ENCODE measurements around the gene PLCXD3.
"Not testable (repeated sequence)": the region's sequence is repeated elsewhere in the genome, so short reads cannot be mapped to it uniquely, and the experiment has no call there.

PLCXD3 gene

GRCh38 chr5:41482715-41483114, 27.7 kb downstream of the PLCXD3 start:
- no peak for DNase-seq

GRCh38 chr5:41482173-41482572, 28.2 kb downstream of the PLCXD3 start:
- no peak for DNase-seq

DNA sequence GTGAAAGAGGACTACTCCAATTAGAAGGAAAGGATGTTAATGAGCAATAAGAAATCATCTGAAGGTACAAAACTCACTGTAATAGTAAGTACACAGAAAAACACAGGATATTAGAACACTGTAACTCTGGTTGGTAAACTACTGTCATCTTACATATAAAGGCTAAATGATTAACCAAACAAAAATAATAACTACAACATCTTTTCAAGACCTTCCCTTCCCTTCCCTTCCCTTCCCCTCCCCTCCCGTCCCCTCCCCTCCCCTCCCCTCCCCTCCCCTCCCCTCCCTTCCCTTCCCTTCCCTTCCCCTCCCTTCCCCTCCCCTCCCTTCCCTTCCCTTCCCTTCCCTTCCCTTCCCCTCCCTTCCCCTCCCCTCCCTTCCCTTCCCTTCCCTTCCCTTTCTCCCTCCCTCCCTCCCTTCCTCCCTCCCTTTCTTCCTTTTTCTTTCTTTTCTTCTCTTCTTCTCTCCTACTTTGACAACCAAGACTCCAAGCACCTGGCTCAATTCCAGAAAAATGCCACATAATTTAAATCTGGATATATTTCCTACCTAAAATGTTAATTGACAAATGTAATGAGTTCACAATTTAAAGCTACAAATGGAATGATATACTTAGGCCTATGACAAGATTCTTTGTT, 38.7 kb downstream of the PLCXD3 start:
- not testable (repeated sequence) for DNase-seq

- DNase-seq, result no peak
Observed at GRCh38 chr5:41465493-41466171, 44.8 kb downstream of the PLCXD3 start.

GRCh38 chr5:41459557-41459956, 50.8 kb downstream of the PLCXD3 start:
- no peak for DNase-seq

DNA sequence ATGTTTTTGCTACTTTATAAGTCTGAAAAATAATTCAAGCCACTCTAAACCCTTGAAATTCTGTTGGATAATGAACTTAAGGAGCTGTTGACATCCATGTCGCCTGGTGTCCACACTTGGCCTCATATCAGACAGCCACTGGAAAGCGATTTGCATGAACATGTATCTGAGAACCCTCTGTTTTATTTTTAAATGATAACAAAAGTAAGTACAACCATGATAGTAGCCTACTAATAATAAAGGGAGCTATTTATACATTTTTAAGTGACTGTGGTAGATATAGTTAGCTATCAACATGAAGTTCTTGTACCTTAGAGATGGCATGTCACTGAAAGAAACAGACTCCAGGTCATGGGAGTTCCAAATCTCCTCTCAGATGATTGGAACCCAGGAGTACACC, 53.3 kb downstream of the PLCXD3 start:
- no peak for DNase-seq

DNA sequence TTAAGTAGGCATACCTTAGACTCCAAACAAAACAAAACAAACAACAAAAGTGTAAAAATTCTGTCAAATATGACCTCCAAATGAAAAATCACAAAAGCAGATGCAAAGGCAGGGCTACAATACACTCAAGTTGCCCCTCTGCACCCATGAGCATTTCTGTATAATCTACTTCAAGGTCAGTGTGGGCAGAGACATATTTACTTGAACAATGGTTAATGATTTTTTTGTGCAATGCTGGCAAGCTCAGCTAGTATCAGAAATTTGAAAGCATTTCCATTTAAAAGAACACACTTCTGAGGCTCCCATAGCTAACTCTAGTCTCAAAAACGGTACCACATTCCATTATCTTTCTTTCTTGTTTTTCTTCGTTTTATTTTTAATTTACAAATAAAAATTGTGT, 57.9 kb downstream of the PLCXD3 start:
- no peak for DNase-seq

DNA sequence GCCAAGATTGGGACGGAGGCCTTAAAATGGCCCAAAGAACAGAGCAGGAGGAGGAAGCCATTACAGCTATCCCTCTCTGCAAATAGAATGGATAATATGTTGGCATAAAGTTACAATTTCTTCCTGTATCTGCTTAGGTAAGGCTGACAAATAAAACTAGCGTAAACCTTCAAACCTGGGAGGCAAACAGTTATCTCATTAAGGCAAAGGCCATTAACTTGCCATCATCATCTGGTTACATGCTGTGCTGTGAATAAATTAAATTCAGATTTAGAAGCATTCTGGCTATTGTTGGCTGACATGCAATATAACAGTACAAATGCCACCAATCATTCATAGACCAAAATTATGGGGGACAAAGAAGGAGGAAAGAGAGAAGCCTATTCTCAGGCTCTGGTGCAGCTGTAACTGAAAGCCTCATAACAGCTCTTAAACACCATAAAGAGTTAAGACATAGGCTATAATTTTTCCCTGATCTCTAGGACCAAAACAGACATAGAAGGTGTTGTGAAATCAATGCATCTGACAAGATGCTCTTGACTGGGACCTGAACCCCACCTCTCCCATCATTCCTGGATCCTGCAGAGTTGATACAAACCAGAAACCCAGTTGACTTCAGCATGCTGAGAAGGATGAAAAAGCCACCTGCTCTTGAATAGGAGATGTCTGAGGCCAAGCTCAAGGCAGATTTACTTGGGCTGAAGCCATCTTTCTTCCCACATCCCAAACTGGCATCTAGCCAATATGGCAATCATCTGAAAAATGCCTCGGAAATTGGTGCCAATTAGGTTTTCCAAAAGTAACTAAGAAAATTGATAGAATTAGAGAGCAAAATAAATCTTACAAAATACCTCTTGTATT, 62.5 kb downstream of the PLCXD3 start:
- DNase-seq, result no peak

- no peak for DNase-seq
Observed at GRCh38 chr5:41445937-41446563, 64.4 kb downstream of the PLCXD3 start.

DNA sequence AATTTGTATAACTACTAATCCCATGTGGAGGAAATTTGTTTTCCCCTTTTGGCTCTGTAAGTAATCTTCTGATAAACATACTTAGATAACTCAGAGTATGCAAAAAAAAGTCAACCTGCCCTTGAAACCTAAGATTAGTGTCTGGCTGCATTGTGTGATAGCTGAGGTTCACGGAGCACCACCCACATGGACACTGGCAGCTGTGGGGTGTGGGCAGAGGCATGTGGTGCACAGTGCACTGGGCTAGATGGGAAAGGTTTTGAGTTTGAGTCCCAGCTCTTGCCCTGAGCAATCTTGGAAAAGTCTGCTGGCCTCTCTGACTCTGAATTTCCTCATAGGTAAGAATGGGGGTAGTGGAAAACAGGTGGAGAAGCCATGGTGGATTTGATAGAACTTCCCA, 75.1 kb downstream of the PLCXD3 start:
- no peak for DNase-seq

DNA sequence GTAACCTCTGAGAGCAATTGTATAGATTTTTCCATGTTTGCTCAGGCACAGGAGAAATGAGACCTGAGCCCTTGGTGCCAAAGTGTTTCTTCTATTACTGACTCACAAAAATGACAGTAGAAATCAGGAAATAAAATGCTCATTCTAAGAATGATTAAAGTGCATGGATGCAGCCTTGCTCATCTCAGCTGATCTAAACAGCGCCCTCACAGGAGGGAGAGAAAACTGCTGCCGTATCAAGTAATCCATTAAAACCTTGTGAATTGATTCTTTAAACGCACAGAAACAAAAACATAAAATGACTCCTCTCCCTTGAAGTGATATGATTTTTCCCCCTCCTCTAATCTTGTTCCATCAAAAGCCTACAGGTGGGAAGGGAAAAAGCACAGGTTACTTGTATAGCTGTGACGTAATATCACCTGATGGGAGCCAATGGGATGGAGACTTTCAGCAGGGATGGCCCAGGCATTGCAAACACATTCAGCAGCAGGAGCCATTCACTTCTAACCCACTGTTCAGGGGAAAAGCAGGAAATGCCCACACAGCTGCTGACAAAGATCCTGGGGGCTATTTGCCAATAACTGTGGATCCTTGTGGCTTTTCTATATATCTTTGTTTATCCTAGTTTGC, 76.7 kb downstream of the PLCXD3 start:
- no peak for DNase-seq

- no peak for DNase-seq
Observed at GRCh38 chr5:41432481-41433253, 77.7 kb downstream of the PLCXD3 start.

DNA sequence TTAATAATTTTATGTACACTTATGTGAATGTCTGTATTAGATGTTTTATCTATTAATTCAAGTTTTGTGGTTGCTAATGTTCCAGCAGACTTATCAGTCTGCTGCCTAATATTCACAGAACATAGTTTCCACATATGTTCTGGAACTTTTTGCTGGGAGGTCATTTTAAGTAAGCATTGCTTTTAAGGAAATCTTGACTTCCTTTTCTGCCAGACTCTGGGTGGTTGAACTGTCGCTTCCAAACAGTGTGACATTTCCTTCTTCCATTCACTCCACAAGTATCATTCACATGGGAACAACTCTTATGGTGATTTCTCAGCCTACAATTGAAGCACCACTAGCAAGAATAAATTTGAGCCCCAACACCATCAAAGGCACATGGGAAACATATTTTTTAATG, 82.9 kb downstream of the PLCXD3 start:
- no peak for DNase-seq

- DNase-seq, result no peak
Observed at GRCh38 chr5:41425736-41426135, 84.7 kb downstream of the PLCXD3 start.

DNA sequence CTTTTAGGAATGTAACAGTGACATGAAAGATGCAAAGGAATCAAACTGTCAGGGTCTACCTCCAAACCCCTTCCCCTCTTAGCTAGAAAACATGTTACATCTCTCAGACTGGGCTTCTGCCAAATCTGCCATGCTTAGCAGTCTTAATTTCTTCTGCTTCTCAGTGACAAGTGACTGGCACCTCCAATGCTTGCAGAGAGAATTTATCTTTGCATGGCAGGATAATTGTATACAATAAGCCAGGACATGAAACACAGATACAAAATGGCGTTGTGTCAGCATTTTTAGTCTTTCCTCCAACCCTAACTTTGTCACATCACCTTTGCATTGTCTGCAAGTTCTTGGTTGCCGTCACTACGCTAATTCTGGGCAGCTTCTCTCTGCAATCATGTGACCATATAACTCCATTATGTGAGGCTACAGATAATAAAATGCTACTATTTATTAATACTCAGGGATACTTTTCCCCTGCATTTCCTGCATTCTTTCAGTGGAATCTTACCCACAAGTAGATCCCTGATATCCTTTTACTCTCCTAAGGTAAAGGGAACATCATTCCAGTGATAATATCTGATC, 89.8 kb downstream of the PLCXD3 start:
- DNase-seq, result no peak

GRCh38 chr5:41418220-41419031, 92.0 kb downstream of the PLCXD3 start:
- DNase-seq, result no peak

DNA sequence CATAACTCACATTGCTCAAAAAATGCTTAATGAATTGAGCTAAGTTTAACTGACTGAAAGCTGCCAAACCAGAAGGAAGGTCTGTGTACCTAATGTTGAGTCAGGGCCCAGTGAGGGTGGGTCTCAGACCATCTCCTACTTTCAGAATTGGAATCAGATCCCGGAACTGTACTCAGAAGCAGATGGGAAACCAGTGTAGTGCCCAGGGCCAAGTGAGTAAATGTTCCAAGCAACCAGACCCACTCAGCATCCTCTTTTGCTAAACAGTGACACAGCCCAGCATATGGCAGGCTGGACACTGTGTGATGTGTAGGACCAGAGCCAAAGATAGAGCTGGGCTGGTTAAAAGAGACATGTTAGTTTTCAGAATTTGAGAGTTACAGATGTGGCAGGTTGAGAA, 94.1 kb downstream of the PLCXD3 start:
- DNase-seq, result no peak

DNA sequence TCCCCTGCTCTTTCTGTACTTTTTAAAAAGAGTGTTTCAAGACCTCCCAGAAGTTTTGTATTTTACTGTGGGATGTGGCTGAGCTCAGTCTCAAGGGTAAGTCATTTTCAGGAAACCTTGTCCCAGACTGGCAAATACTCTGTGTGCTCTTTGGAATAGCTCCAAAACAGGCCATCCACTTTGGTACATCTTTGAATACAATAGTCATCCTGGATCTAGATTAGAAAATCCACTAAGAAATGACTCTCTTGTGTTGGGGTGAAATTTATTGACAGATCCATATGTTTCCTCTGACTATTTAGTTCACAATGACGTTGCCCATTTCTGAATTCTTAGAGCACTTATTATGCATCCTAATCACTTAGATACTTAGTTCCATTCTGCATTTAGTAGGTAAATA, 95.2 kb downstream of the PLCXD3 start:
- no peak for DNase-seq

DNA sequence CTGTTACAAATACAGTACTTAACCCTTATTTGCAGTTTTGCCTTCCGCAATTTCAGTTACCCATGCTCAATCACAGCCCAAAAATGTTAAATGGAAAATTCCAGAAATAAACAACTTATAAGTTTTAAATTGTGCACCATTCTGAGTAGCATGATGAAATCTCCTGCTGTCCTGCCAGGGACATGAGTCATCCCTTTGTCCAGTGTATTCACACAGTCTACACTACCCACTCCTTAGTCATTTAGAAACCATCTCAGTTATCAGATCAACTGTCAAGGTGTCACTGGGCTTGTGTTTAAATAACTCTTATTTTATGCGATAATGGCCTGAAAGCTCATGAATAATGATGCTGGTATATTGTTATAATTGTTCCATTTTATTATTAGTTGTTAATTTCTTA, 95.8 kb downstream of the PLCXD3 start:
- DNase-seq, result no peak

- DNase-seq, result no peak
Observed at GRCh38 chr5:41413074-41413473, 97.3 kb downstream of the PLCXD3 start.

GRCh38 chr5:41412496-41412895, 97.9 kb downstream of the PLCXD3 start:
- DNase-seq, result no peak
